H1 (cell line): ENCODE data around the gene SPATS2L. TPM values are rescaled to one million over a fixed set of nuclear protein-coding genes. Genes with fewer than 3 reads are reported as not detected.

Source experiments
- CTCF ChIA-PET: fragments of 300-600 bp; sonication (Branson Sonifier 250); formaldehyde crosslinking; loops from one replicate; lab custom pipeline; 2021; ENCODE audit not compliant: partially characterized antibody; lab: Charles Lee
- POLR2A ChIA-PET: fragments of 300-600 bp; sonication (Branson Sonifier 250); formaldehyde crosslinking; loops from one replicate; lab custom pipeline; 2021; ENCODE audit warnings: inconsistent platforms; ENCODE audit not compliant: partially characterized antibody; lab: Charles Lee
- DNase-seq, 2 experiments: peaks; one replicate each; pipeline versions ENCODE4 v3.0.0 to v3.0.0-alpha.2; 2010 to 2022; ENCODE audit warnings: low spot score in 2 of 2, low read depth in 1 of 2, mixed read lengths in 1 of 2
- FAIRE-seq: peaks from 2 replicates; lab custom pipeline; 2011; peaks lifted over from hg19 to GRCh38; lab: Jason Lieb, UNC
- H2AFZ ChIP-seq: 2 replicates; pipeline ENCODE4 v1.8.1; 2012; ENCODE audit warnings: low read length, inconsistent platforms
- H2AK5ac ChIP-seq: 2 replicates; pipeline ENCODE4 v1.6.1; 2013; ENCODE audit warnings: low read depth, low read length
- H2BK120ac ChIP-seq: replicated peaks from 2 replicates; pipeline ENCODE3; 2013; ENCODE audit warnings: low read depth, low read length, inconsistent platforms
- H2BK12ac ChIP-seq: 2 replicates; pipeline ENCODE4 v1.6.1; 2013; ENCODE audit warnings: low read depth, low read length
- H2BK15ac ChIP-seq: 2 replicates; pipeline ENCODE4 v1.6.1; 2013; ENCODE audit warnings: low read length
- H2BK20ac ChIP-seq: 2 replicates; pipeline ENCODE4 v1.6.1; 2013; ENCODE audit warnings: low read length
- H2BK5ac ChIP-seq: 2 replicates; pipeline ENCODE4 v1.6.1; 2013; ENCODE audit warnings: low read depth, low read length
- H3K14ac ChIP-seq: 2 replicates; pipeline ENCODE4 v1.6.1; 2013; ENCODE audit warnings: inconsistent platforms; ENCODE audit not compliant: insufficient read length
- H3K18ac ChIP-seq: 2 replicates; pipeline ENCODE4 v1.6.1; 2013; ENCODE audit warnings: low read length; ENCODE audit errors: extremely low read depth
- H3K23ac ChIP-seq: 2 replicates; pipeline ENCODE4 v1.6.1; 2013; ENCODE audit warnings: inconsistent platforms; ENCODE audit not compliant: insufficient read length
- H3K23me2 ChIP-seq: 2 replicates; pipeline ENCODE4 v1.6.1; 2013; ENCODE audit warnings: low read depth, low read length
- H3K27ac ChIP-seq: 2 replicates; pipeline ENCODE4 v1.6.1; 2011; ENCODE audit warnings: low read depth, low read length, inconsistent platforms
- H3K27me3 ChIP-seq, 4 experiments: replicated peaks in 1 of 4; 1 replicate in 1 of 4; 2 replicates in 3 of 4; pipeline versions ENCODE4 v1.6.1 to v1.8.1; 2011 to 2013; ENCODE audit warnings: low read length in 3 of 4, mild to moderate bottlenecking in 3 of 4, inconsistent platforms in 2 of 4, mixed read lengths in 2 of 4, moderate library complexity in 1 of 4; ENCODE audit not compliant: control insufficient read depth in 3 of 4, insufficient read depth in 3 of 4; ENCODE audit errors: extremely low read depth in 1 of 4
- H3K36me3 ChIP-seq, 4 experiments: 2 replicates each; pipeline versions ENCODE4 v1.6.1 to v1.8.1; 2011 to 2013; ENCODE audit warnings: mild to moderate bottlenecking in 4 of 4, low read length in 3 of 4, moderate library complexity in 2 of 4, control low read depth in 1 of 4, inconsistent platforms in 1 of 4; ENCODE audit not compliant: insufficient read depth in 4 of 4, control insufficient read depth in 2 of 4
- H3K4ac ChIP-seq: replicated peaks from 2 replicates; pipeline ENCODE3; 2013; ENCODE audit warnings: low read length, low read depth, mixed read lengths, inconsistent platforms; ENCODE audit not compliant: insufficient read length
- H3K4me1 ChIP-seq, 4 experiments: replicated peaks in 1 of 4; 1 replicate in 1 of 4; 2 replicates in 3 of 4; pipeline versions ENCODE4 v1.6.1 to v1.8.1; 2011 to 2013; ENCODE audit warnings: low read length in 3 of 4, inconsistent platforms in 2 of 4, mixed read lengths in 1 of 4; ENCODE audit not compliant: insufficient read depth in 4 of 4, control insufficient read depth in 3 of 4
- H3K4me2 ChIP-seq, 2 experiments: 2 replicates each; pipeline versions ENCODE4 v1.6.1 to v1.8.1; 2011 to 2013; ENCODE audit warnings: low read depth in 2 of 2, low read length in 2 of 2, control low read depth in 1 of 2, inconsistent platforms in 1 of 2, mild to moderate bottlenecking in 1 of 2; ENCODE audit not compliant: insufficient read depth in 1 of 2
- H3K4me3 ChIP-seq, 4 experiments: fragments of 200-600, 300-600 bp in 1 of 4; sonication (generic), shearing (Covaris generic), sonication (Bioruptor Twin) in 1 of 4; 2 replicates each; pipeline versions ENCODE4 v1.5.1 to v1.8.1; 2011 to 2016; ENCODE audit warnings: low read length in 4 of 4, low read depth in 3 of 4, control low read depth in 2 of 4, inconsistent platforms in 2 of 4, mild to moderate bottlenecking in 2 of 4, mixed read lengths in 1 of 4, moderate library complexity in 1 of 4; ENCODE audit not compliant: insufficient read depth in 2 of 4; ENCODE audit errors: extremely low read depth in 1 of 4
- H3K56ac ChIP-seq: replicated peaks from 2 replicates; pipeline ENCODE3; 2013; ENCODE audit warnings: low read depth, mild to moderate bottlenecking, mixed read lengths, low read length, inconsistent platforms; ENCODE audit not compliant: insufficient read length
- H3K79me1 ChIP-seq: 2 replicates; pipeline ENCODE4 v1.6.1; 2013; ENCODE audit warnings: low read depth, low read length, control low read depth
- H3K79me2 ChIP-seq, 2 experiments: 2 replicates each; pipeline versions ENCODE4 v1.6.1 to v1.8.1; 2012 to 2013; ENCODE audit warnings: low read length in 2 of 2, mild to moderate bottlenecking in 2 of 2, inconsistent platforms in 1 of 2; ENCODE audit not compliant: insufficient read depth in 2 of 2, control insufficient read depth in 1 of 2
- H3K9ac ChIP-seq, 4 experiments: replicated peaks in 1 of 4; 1 replicate in 1 of 4; 2 replicates in 3 of 4; pipeline versions ENCODE4 v1.6.1 to v1.8.1; 2011 to 2013; ENCODE audit warnings: low read depth in 3 of 4, low read length in 3 of 4, control low read depth in 2 of 4, mild to moderate bottlenecking in 2 of 4, moderate library complexity in 2 of 4, inconsistent platforms in 1 of 4; ENCODE audit errors: extremely low read depth in 1 of 4
- H3K9me3 ChIP-seq, 2 experiments: 2 replicates each; pipeline versions ENCODE4 v1.6.1 to v1.8.1; 2012 to 2013; ENCODE audit warnings: mild to moderate bottlenecking in 2 of 2, moderate library complexity in 2 of 2, control low read depth in 1 of 2, inconsistent platforms in 1 of 2, low read depth in 1 of 2, low read length in 1 of 2, mixed read lengths in 1 of 2; ENCODE audit not compliant: insufficient read depth in 2 of 2
- H4K20me1 ChIP-seq, 2 experiments: replicated peaks in 1 of 2; 2 replicates each; pipeline versions ENCODE3 to v1.8.1; 2011 to 2013; ENCODE audit warnings: inconsistent platforms in 2 of 2, low read length in 2 of 2, mild to moderate bottlenecking in 1 of 2; ENCODE audit not compliant: insufficient read depth in 2 of 2, control insufficient read depth in 1 of 2
- H4K5ac ChIP-seq: 2 replicates; pipeline ENCODE4 v1.6.1; 2013; ENCODE audit warnings: low read length, low read depth, mixed read lengths, inconsistent platforms; ENCODE audit not compliant: insufficient read length
- H4K8ac ChIP-seq: 2 replicates; pipeline ENCODE4 v1.8.0; 2013; ENCODE audit warnings: mild to moderate bottlenecking, moderate library complexity, low read length, inconsistent platforms; ENCODE audit not compliant: insufficient read depth; ENCODE audit errors: extremely low read depth
- H4K91ac ChIP-seq: replicated peaks from 2 replicates; pipeline ENCODE3; 2013; ENCODE audit warnings: low read length, mixed read lengths, inconsistent platforms; ENCODE audit not compliant: insufficient read length
- CBX8 ChIP-seq: fragments of 300-800, 300-1000 bp; sonication (generic); IDR thresholded peaks from 2 replicates; pipeline ENCODE4 v1.7.1; 2016; ENCODE audit warnings: low read depth, low read length, borderline replicate concordance
- CHD1 ChIP-seq: IDR thresholded peaks from 2 replicates; pipeline ENCODE4 v1.6.1; 2012; ENCODE audit warnings: low read depth, low read length, improper control_type of control experiment
- CHD2 ChIP-seq: IDR thresholded peaks from 2 replicates; pipeline ENCODE4 v1.6.1; 2012; ENCODE audit warnings: low read length, improper control_type of control experiment
- EP300 ChIP-seq, 2 experiments: IDR thresholded peaks; 1 replicate in 1 of 2; 2 replicates in 1 of 2; pipeline ENCODE4 v1.6.1; 2011 to 2012; ENCODE audit warnings: low read depth in 2 of 2, low read length in 2 of 2, mild to moderate bottlenecking in 2 of 2, borderline replicate concordance in 1 of 2, inconsistent platforms in 1 of 2, moderate library complexity in 1 of 2
- EZH2 ChIP-seq: fragments of 200-600 bp; sonication (generic); IDR thresholded peaks from 2 replicates; pipeline ENCODE4 v1.7.1; 2012; ENCODE audit warnings: low read depth, mild to moderate bottlenecking, moderate library complexity, low read length, inconsistent platforms; ENCODE audit not compliant: severe bottlenecking
- RAD21 ChIP-seq, 2 experiments: IDR thresholded peaks in 1 of 2; conservative IDR thresholded peaks in 1 of 2; 2 replicates each; pipeline ENCODE4 v1.6.1; 2011; ENCODE audit warnings: low read depth in 2 of 2, low read length in 2 of 2, improper control_type of control experiment in 1 of 2, inconsistent platforms in 1 of 2, mild to moderate bottlenecking in 1 of 2, moderate library complexity in 1 of 2
- RFX5 ChIP-seq: IDR thresholded peaks from 2 replicates; pipeline ENCODE4 v1.6.1; 2011; ENCODE audit warnings: low read depth, low read length, improper control_type of control experiment, borderline replicate concordance
- SAP30 ChIP-seq: fragments of 300-600 bp; sonication (generic); IDR thresholded peaks from 2 replicates; pipeline ENCODE4 v1.7.1; 2012; ENCODE audit warnings: low read length, moderate library complexity, mild to moderate bottlenecking, inconsistent platforms; ENCODE audit not compliant: insufficient read depth, insufficient replicate concordance
- SP4 ChIP-seq: IDR thresholded peaks from 2 replicates; pipeline ENCODE4 v1.6.1; 2012; ENCODE audit warnings: low read length, inconsistent platforms
- SRF ChIP-seq: IDR thresholded peaks from 2 replicates; pipeline ENCODE4 v1.6.1; 2011; ENCODE audit warnings: mild to moderate bottlenecking, low read depth, low read length, moderate library complexity
- WGBS, 2 experiments: shearing (Covaris generic) in 1 of 2; methylation state at CpG; one replicate each; pipeline versions ENCODE4 v1.1.6 to v1.1.7; 2013 to 2015; ENCODE audit warnings: low lambda C conversion rate in 2 of 2, mixed read lengths in 2 of 2, inconsistent platforms in 1 of 2, low coverage in 1 of 2, missing lambda C conversion rate in 1 of 2; ENCODE audit not compliant: insufficient replicate concordance in 2 of 2, insufficient coverage in 1 of 2, insufficient read length in 1 of 2; ENCODE audit errors: extremely low coverage in 1 of 2, missing lambda C conversion rate in 1 of 2; 5-methylcytosine and 5-hydroxymethylcytosine counted together
- polyA plus RNA-seq, 7 experiments: library from polyadenylated mRNA; depleted of rRNA in 3 of 7; stranded (reverse) in 5 of 7; unstranded in 2 of 7; fragments of >200 nt in 5 of 7; fragments of 200-250 nt in 2 of 7; gene quantifications; 1 replicate in 5 of 7; 2 replicates in 1 of 7; 4 replicates in 1 of 7; pipeline versions ENCODE4 v1.2.1 to v1.2.3, GENCODE V29; 2011 to 2013; ENCODE audit warnings: missing spikeins in 2 of 7, mixed read lengths in 2 of 7
- total RNA-seq: library from RNA; stranded (reverse); fragmentation: NEBNext Ultra II Directional; extraction: Animal tissue kit (Norgen Biotek cat#: 25700); gene quantifications from 2 replicates; pipeline ENCODE4 v1.2.1, GENCODE V29; 2021
- TF ChIP-seq, protein P1 (sequence below): IDR thresholded peaks from 2 replicates; pipeline ENCODE4 v1.6.1; 2012; ENCODE audit warnings: inconsistent platforms

Gene SPATS2L
- total and polyA plus RNA-seq, 2 of the 8 experiments (the other 6 are each of a cell fraction or from before 2014, with no cell fraction given): 67.3 to 189 TPM

DNA sequence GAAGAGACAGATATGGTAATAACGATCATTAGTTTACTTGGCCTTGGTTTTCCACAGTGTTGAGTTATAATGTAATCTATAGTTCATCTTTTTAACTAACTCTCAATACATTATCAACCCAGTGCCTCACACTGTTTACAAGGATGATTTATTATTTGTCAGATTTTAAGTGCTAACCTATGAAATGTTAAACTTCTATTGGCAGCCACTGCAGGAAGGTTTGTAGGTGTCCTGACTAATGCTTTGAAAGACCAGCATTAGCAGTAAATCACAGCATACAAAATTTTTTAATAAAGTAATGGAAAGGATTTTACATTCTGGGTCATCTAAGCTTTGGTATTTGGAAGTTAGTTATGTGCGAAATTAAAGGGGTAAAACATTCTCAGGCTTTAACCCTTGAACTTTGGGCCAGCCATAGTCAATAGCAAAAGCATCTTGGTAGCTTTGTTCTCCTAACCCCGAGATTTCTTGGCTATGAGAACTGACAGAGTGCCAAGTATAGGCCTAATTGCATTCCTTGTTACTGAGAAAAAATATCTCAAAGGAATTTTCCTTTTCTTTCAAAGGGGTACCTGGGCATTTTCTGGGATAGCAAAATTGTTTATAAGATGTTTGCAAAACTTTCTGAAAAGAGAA is 30.6 kb downstream of the SPATS2L start:
- Histone ChIP-seq H3K4me1 (peaks cover 4 to 8% (median 7%) of the 10 kb centered on the region in 4 experiments; a peak in 5 of 7 replicates), H3K79me2 (peaks cover 0 to 82% of the 10 kb centered on the region in 2 experiments; a peak in 3 of 4 replicates), H3K18ac (no peak overlapping the region; the same call in 1 of the 2 replicates), H3K4me2 (no peak overlapping the region), H3K4ac (no peak overlapping the region), H3K27ac (no peak overlapping the region), H3K23ac (no peak overlapping the region), H2BK20ac (no peak overlapping the region), H4K8ac (no peak overlapping the region), H2BK12ac (no peak overlapping the region), H2BK15ac (no peak overlapping the region), H2AK5ac (no peak overlapping the region), H3K14ac (no peak overlapping the region), H2BK120ac (no peak overlapping the region), H3K4me3 (no peak overlapping the region), H4K91ac (no peak overlapping the region), H3K56ac (no peak overlapping the region), H3K23me2 (no peaks in the 10 kb centered on the region), H3K9ac (no peak overlapping the region), H4K5ac (no peak overlapping the region), H4K20me1 (peaks cover 3% of the 10 kb centered on the region in 2 experiments), H2BK5ac (no peak overlapping the region), H3K36me3 (peaks cover 0 to 5% (median 2%) of the 10 kb centered on the region in 4 experiments; a peak in 2 of 8 replicates), H3K79me1 (0 out of 2 replicates have a peak, but pooled peaks cover 4% of the 10 kb centered on the region), H3K27me3 (no peaks in the 10 kb centered on the region), H3K9me3 (no peaks in the 10 kb centered on the region; a peak in 1 of 4 replicates), H2AFZ (no peak overlapping the region)
- POLR2A ChIA-PET: interaction anchor here (1.3 to 1.6 kb wide), 2 partner anchors 13 to 22 kb away, joined by 4 read pairs; no protein-coding TSS in a partner anchor
- CTCF ChIA-PET: no interaction called here
- WGBS, 2 experiments: 84% methylated on average over 3 of the region's 3 CpGs; no CpG with 5 or more reads in 1 of the 2 experiments
- no peak for FAIRE-seq
- DNase-seq: no peak
- TF ChIP-seq CHD2: no peak
- no peak for TF ChIP-seq RAD21 (IDR thresholded peaks at IDR 0.05 in 1 of 2, conservative IDR thresholded peaks at IDR 0.05 in 1 of 2; ENCODE audit: low read depth in 2 of 2, low read length in 2 of 2)
- no peak for TF ChIP-seq EP300 (IDR thresholded peaks at IDR 0.05; ENCODE audit: borderline replicate concordance in 1 of 2, low read depth in 2 of 2, low read length in 2 of 2)
- TF ChIP-seq SAP30: no peak
- no peak for TF ChIP-seq RFX5
- TF ChIP-seq CBX8: no peak
- no peak for TF ChIP-seq SP4
- TF ChIP-seq SRF: no peak
- TF ChIP-seq, protein P1, sequence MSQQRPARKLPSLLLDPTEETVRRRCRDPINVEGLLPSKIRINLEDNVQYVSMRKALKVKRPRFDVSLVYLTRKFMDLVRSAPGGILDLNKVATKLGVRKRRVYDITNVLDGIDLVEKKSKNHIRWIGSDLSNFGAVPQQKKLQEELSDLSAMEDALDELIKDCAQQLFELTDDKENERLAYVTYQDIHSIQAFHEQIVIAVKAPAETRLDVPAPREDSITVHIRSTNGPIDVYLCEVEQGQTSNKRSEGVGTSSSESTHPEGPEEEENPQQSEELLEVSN: no peak
- no peak for TF ChIP-seq CHD1
- TF ChIP-seq EZH2: no peak
